ENCODE measurements around the gene PPP1R9B.

PPP1R9B gene

GRCh38 chr17:50088952-50089825, 61.3 kb downstream of the PPP1R9B start:
- Histone ChIP-seq H3K4me3 (ENCODE audit: severe bottlenecking) (no peak overlapping the region), H3K9me3 (ENCODE audit: severe bottlenecking) (no peaks in the 10 kb centered on the region), H3K4me1 (ENCODE audit: insufficient read depth, poor library complexity, severe bottlenecking) (peaks cover 3% of the 10 kb centered on the region), H3K27me3 (ENCODE audit: insufficient read depth, poor library complexity, severe bottlenecking) (no peaks in the 10 kb centered on the region), H3K27ac (ENCODE audit: poor library complexity, severe bottlenecking) (peak overlapping the region; percentile 55), H3K36me3 (ENCODE audit: low read depth) (peaks cover 58% of the 10 kb centered on the region)
- ATAC-seq (ENCODE audit: low read depth) (no peak), DNase-seq (ENCODE audit: low spot score) (no peak)
- TF ChIP-seq, protein P1, sequence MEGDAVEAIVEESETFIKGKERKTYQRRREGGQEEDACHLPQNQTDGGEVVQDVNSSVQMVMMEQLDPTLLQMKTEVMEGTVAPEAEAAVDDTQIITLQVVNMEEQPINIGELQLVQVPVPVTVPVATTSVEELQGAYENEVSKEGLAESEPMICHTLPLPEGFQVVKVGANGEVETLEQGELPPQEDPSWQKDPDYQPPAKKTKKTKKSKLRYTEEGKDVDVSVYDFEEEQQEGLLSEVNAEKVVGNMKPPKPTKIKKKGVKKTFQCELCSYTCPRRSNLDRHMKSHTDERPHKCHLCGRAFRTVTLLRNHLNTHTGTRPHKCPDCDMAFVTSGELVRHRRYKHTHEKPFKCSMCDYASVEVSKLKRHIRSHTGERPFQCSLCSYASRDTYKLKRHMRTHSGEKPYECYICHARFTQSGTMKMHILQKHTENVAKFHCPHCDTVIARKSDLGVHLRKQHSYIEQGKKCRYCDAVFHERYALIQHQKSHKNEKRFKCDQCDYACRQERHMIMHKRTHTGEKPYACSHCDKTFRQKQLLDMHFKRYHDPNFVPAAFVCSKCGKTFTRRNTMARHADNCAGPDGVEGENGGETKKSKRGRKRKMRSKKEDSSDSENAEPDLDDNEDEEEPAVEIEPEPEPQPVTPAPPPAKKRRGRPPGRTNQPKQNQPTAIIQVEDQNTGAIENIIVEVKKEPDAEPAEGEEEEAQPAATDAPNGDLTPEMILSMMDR (IDR thresholded peaks at IDR 0.05; ENCODE audit: poor library complexity, severe bottlenecking), result no peak

DNA sequence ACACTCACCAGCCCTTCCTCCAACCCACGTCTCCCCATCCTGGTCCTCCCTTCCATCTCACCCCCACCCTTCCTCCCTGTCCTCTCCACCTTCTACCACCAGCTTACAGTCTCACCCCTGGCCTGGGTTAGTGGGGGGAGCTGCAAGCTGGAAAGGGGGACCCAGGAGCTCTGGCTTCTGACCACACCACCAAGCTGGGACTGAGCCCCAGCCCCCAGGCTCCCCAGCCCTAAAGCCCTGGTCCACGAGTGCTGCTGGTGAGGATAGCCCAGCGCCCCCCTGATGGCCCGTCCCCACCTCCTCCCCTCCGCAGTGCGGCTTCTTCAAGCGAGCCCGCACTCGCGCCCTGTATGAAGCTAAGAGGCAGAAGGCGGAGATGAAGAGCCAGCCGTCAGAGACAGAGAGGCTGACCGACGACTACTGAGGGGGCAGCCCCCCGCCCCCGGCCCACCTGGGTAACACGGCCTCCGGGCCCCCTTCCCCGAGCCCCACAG, 62.5 kb downstream of the PPP1R9B start:
- Histone ChIP-seq H3K36me3 (ENCODE audit: low read depth) (peaks cover 70% of the 10 kb centered on the region), H3K27ac (ENCODE audit: poor library complexity, severe bottlenecking) (peak overlapping the region; percentile 21), H3K27me3 (ENCODE audit: insufficient read depth, poor library complexity, severe bottlenecking) (no peaks in the 10 kb centered on the region), H3K9me3 (ENCODE audit: severe bottlenecking) (no peaks in the 10 kb centered on the region), H3K4me1 (ENCODE audit: insufficient read depth, poor library complexity, severe bottlenecking) (no peaks in the 10 kb centered on the region), H3K4me3 (ENCODE audit: severe bottlenecking) (no peak overlapping the region)
- ATAC-seq (ENCODE audit: low read depth), result no peak
- TF ChIP-seq, protein P1 (IDR thresholded peaks at IDR 0.05; ENCODE audit: poor library complexity, severe bottlenecking), result no peak
- DNase-seq (ENCODE audit: low spot score), result no peak

DNA sequence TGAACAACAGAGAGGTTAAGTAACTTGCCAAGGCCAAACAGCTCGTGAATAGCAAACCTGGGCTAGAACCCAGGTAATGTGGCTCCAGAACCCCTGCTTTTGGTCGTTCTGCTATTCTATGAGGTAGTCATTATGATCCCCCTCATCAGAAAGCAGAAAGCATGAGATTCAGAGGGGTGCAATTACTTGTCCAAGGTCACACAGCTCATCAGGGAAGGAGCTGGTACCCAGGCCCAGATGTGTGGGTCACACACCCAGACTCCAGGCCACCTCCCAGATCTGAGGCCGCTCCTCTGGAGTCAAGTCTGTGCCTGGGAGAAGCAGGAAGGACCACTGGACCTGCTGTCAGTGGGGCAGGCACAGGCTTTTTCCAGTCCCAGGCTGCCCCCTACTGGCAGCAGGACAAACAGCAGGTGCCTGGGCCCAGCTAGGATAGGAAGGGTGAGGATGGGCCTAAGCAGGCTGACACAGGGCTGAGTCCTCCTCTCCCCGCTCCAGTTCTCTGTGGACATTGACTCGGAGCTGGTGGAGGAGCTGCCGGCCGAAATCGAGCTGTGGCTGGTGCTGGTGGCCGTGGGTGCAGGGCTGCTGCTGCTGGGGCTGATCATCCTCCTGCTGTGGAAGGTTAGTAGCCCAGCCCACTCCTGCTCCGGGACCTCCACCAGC, 63.1 kb downstream of the PPP1R9B start:
- TF ChIP-seq, protein P1 (IDR thresholded peaks at IDR 0.05; ENCODE audit: poor library complexity, severe bottlenecking), result peak; percentile 89
- H3K4me3 ChIP-seq (ENCODE audit: severe bottlenecking), result no peak overlapping the region
- no peaks in the 10 kb centered on the region for H3K4me1 ChIP-seq (ENCODE audit: insufficient read depth, poor library complexity, severe bottlenecking)
- ATAC-seq (ENCODE audit: low read depth) (peak; percentile 47), DNase-seq (ENCODE audit: low spot score) (peak; percentile 77)
- H3K27ac ChIP-seq (ENCODE audit: poor library complexity, severe bottlenecking), result peak overlapping the region; percentile 21
- peaks cover 76% of the 10 kb centered on the region for H3K36me3 ChIP-seq (ENCODE audit: low read depth)
- H3K27me3 ChIP-seq (ENCODE audit: insufficient read depth, poor library complexity, severe bottlenecking), result no peaks in the 10 kb centered on the region
- H3K9me3 ChIP-seq (ENCODE audit: severe bottlenecking), result no peaks in the 10 kb centered on the region

Measured in RWPE2 (cell line).